Myocyte (in vitro differentiated cells): ENCODE results near the gene TBC1D1. TPM values are rescaled to one million over a fixed set of nuclear protein-coding genes. Genes with fewer than 3 reads are reported as not detected.

Experiments used
- DNase-seq: peaks from one replicate; pipeline ENCODE4 v3.0.0-alpha.2; 2012; ENCODE audit warnings: low read depth
- total RNA-seq: library from RNA; depleted of rRNA; stranded (reverse); fragments of >200 nt; gene quantifications from 2 replicates; pipeline ENCODE4 v1.2.3, GENCODE V29; 2014

TBC1D1 gene
- total RNA-seq, 1 donor from 2014 or later = 194 TPM

DNA sequence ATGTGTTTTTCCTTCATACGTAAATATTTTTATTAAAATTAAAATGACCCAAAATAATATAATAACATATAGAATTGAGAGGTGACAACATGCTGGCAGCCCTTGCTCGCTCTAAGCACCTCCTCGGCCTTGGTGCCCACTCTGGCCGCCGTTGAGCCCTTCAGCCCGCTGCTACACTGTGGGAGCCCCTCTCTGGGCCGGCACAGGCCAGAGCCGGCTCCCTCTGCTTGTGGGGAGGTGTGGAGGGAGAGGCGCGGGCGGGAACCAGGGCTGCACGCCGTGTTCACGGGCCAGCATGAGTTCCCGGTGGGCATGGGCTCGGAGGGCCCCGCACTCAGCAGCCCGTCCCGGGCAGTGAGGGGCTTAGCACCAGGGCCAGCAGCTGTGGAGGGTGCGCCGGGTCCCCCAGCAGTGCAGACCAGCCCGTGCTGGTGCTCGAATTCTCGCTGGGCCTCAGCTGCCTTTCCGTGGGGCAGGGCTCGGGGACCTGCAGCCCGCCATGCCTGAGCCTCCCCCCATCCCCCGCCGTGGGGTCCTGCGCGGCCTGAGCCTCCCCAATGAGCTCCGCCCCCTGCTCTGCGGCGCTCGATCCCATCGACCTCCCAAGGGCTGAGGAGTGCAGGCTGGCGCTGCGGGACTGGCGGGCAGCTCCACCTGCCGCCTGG, 291.6 kb downstream of the TBC1D1 start:
- DNase-seq = no peak

DNA sequence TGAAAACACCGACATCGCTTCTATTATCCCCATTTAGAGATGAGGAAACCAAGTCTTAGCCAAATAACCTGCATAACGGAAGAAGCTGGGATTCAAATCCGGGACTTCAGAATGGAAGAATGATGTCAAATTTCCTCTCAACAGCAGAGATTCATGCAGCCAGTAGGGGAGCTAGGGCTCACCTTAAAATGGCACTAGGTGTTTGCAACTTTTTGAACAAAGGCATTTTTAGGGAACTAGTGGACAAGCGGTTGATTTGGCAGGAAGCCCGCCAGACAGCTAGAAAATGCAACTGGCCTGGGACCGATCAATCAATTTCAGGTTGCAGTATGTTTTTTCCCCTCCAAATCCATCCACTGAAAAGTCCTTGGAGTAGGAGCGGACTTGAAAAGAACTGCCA, 293.5 kb downstream of the TBC1D1 start:
- DNase-seq = no peak

- no peak for DNase-seq
Measured at GRCh38 chr4:38185406-38186144, 294.7 kb downstream of the TBC1D1 start.

DNA sequence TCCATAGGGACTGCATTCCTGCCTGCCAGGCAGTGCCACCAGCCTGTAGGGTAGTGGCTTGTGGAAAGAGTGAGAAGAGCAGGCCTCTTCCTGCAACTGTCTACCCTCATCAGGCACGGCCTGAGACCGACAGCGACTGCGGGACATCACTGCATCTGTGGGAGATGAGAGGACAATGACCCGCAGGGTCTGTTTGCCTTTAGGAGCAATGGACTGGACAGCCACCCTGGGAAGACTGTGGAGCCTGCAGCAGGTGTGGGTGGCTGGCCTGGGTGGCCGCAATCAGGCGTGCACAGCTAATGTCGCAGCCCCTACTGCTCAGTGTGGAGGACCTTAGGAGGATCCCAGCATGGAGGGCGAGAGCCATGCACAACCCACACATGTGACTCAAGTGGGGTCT, 297.3 kb downstream of the TBC1D1 start:
- no peak for DNase-seq

DNA sequence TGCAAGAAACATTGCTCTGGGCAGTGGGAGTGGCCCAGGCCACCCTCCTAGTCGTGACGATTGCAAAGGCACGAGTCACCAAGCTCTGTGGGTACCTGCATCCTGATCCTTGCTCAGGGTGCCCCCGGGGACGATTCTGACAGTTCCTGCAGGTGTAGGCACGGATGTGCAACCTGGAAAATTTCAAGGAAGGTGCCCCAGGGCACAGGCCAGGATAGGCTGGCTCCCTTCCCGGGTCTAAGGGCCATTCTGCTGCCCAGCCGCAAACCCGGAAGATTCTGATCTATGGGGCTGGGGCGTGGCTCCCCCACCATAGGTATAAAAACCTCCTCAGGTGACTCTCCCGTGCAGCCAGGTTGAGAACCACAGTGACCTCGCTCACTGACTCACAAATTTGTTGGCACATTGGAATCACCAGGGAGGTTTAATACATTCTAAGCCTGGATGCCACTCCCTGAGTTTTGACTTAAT, 297.8 kb downstream of the TBC1D1 start:
- no peak for DNase-seq

Other genes starting within 250 kb of the TBC1D1 start
- 66.9 and 97.1 TPM in 2 replicates for gene RELL1, start 204.7 kb upstream of the TBC1D1 start, total RNA-seq
- gene PGM2, start 64.4 kb upstream of the TBC1D1 start, total RNA-seq = 7.3 and 13.2 TPM in 2 replicates
- not detected in 2 replicates for gene PTTG2, start 69.3 kb downstream of the TBC1D1 start, total RNA-seq